CD14-positive monocyte (primary cell): ENCODE results near the gene TNFAIP2. TPM values are rescaled to one million over a fixed set of nuclear protein-coding genes. Genes with fewer than 3 reads are reported as not detected.

Experiments
- DNase-seq, 3 donors: peaks; one replicate each; pipeline ENCODE4 v3.0.0-alpha.2; 2011 to 2022
- H2AFZ ChIP-seq: 2 replicates; pipeline ENCODE4 v1.6.0; 2012; ENCODE audit warnings: mild to moderate bottlenecking, low read depth, low read length, inconsistent platforms; ENCODE audit not compliant: insufficient read depth, poor library complexity, severe bottlenecking
- H3K27ac ChIP-seq, 2 donors: 1 replicate in 1 of 2; 2 replicates in 1 of 2; pipeline ENCODE4 v1.5.1; 2012 to 2013; ENCODE audit warnings: low read length in 2 of 2, control low read depth in 1 of 2, inconsistent platforms in 1 of 2, low read depth in 1 of 2, mild to moderate bottlenecking in 1 of 2
- H3K27me3 ChIP-seq, 2 donors: one replicate each; pipeline versions ENCODE4 v1.6.0 to v1.6.1; 2011 to 2013; ENCODE audit warnings: low read length in 2 of 2; ENCODE audit not compliant: control insufficient read depth in 2 of 2, insufficient read depth in 2 of 2
- H3K36me3 ChIP-seq, 2 donors: replicated peaks in 1 of 2; 1 replicate in 1 of 2; 2 replicates in 1 of 2; pipeline versions ENCODE4 v1.5.1 to v1.6.1; 2012 to 2013; ENCODE audit warnings: low read length in 2 of 2, control low read depth in 1 of 2, inconsistent platforms in 1 of 2, mild to moderate bottlenecking in 1 of 2; ENCODE audit not compliant: insufficient read depth in 2 of 2, control insufficient read depth in 1 of 2
- H3K4me1 ChIP-seq, 2 donors: 1 replicate in 1 of 2; 2 replicates in 1 of 2; pipeline versions ENCODE4 v1.5.1 to v1.6.1; 2012 to 2013; ENCODE audit warnings: low read length in 2 of 2, control low read depth in 1 of 2, inconsistent platforms in 1 of 2, mild to moderate bottlenecking in 1 of 2, moderate library complexity in 1 of 2; ENCODE audit not compliant: insufficient read depth in 2 of 2, control insufficient read depth in 1 of 2
- H3K4me2 ChIP-seq: replicated peaks from 2 replicates; pipeline ENCODE3; 2012; ENCODE audit warnings: low read length, moderate library complexity, mild to moderate bottlenecking; ENCODE audit not compliant: poor library complexity, severe bottlenecking; ENCODE audit errors: extremely low read depth
- H3K4me3 ChIP-seq, 3 experiments: fragments of 200-600 bp in 1 of 3; sonication (generic) in 1 of 3; replicated peaks in 1 of 3; 1 replicate in 2 of 3; 2 replicates in 1 of 3; pipeline ENCODE4 v1.5.1; 2011 to 2013; ENCODE audit warnings: low read length in 3 of 3, mild to moderate bottlenecking in 3 of 3, control low read depth in 2 of 3, low read depth in 2 of 3, inconsistent platforms in 1 of 3, moderate library complexity in 1 of 3
- H3K79me2 ChIP-seq: 2 replicates; pipeline ENCODE4 v1.6.0; 2012; ENCODE audit warnings: mild to moderate bottlenecking, control low read depth, inconsistent platforms, low read length, moderate library complexity; ENCODE audit not compliant: insufficient read depth
- H3K9ac ChIP-seq: 2 replicates; pipeline ENCODE4 v1.6.0; 2017; ENCODE audit warnings: low read length, mild to moderate bottlenecking; ENCODE audit not compliant: insufficient read depth, poor library complexity, severe bottlenecking
- H3K9me3 ChIP-seq, 2 donors: replicated peaks in 1 of 2; 1 replicate in 1 of 2; 2 replicates in 1 of 2; pipeline versions ENCODE4 v1.5.1 to v1.6.1; 2012 to 2013; ENCODE audit warnings: low read length in 2 of 2, control low read depth in 1 of 2; ENCODE audit not compliant: control insufficient read depth in 1 of 2, insufficient read depth in 1 of 2
- H4K20me1 ChIP-seq: 2 replicates; pipeline ENCODE4 v1.6.0; 2012; ENCODE audit warnings: mild to moderate bottlenecking, low read length, control low read depth, moderate library complexity; ENCODE audit not compliant: insufficient read depth
- H3K27ac Mint-ChIP-seq, 7 donors: one replicate each; pipeline ENCODE4 v1.8.0; 2020; ENCODE audit warnings: mild to moderate bottlenecking in 7 of 7, mixed read lengths in 7 of 7, moderate library complexity in 6 of 7, inconsistent platforms in 2 of 7
- H3K27me3 Mint-ChIP-seq, 3 donors: one replicate each; pipeline ENCODE4 v1.8.0; 2021 to 2022; ENCODE audit warnings: low read depth in 3 of 3, mild to moderate bottlenecking in 3 of 3, mixed read lengths in 3 of 3, moderate library complexity in 3 of 3, inconsistent platforms in 1 of 3
- H3K36me3 Mint-ChIP-seq, 2 donors: one replicate each; pipeline ENCODE4 v1.8.0; 2020; ENCODE audit warnings: mixed read lengths in 2 of 2, inconsistent platforms in 1 of 2, mild to moderate bottlenecking in 1 of 2
- H3K4me1 Mint-ChIP-seq: one replicate; pipeline ENCODE4 v1.8.0; 2020; ENCODE audit warnings: mild to moderate bottlenecking, mixed read lengths
- H3K4me3 Mint-ChIP-seq, 2 donors: one replicate each; pipeline ENCODE4 v1.8.0; 2020; ENCODE audit warnings: mild to moderate bottlenecking in 2 of 2, mixed read lengths in 2 of 2, moderate library complexity in 1 of 2
- H3K9me3 Mint-ChIP-seq, 7 donors: one replicate each; pipeline ENCODE4 v1.8.0; 2020 to 2022; ENCODE audit warnings: mixed read lengths in 7 of 7, mild to moderate bottlenecking in 6 of 7, moderate library complexity in 6 of 7, inconsistent platforms in 2 of 7
- WGBS: methylation state at CpG from one replicate; pipeline ENCODE4 v1.1.5; 2013; ENCODE audit warnings: missing lambda C conversion rate; ENCODE audit not compliant: insufficient coverage; 5-methylcytosine and 5-hydroxymethylcytosine counted together
- intact Hi-C, 2 donors: fragments of 100-400 bp; cut with micrococcal nuclease; formaldehyde crosslinking; loops; one replicate each; pipeline versions ENCODE4 v1.15.0 to v1.15.1; 2023
- polyA plus RNA-seq, 3 donors: library from polyadenylated mRNA; depleted of rRNA in 1 of 3; unstranded in 2 of 3; stranded (reverse) in 1 of 3; fragments of 300-500 nt in 2 of 3; fragments of >200 nt in 1 of 3; fragmentation: Illumina TruSeq in 2 of 3; gene quantifications; 1 replicate in 2 of 3; 2 replicates in 1 of 3; pipeline ENCODE4 v1.2.3, GENCODE V29; 2012 to 2021
- TF ChIP-seq, protein P1 (sequence below): fragments of 200-600 bp; IDR thresholded peaks from one replicate; pipeline ENCODE4 v1.8.0; 2022; ENCODE audit warnings: antibody characterized with exemption, mild to moderate bottlenecking

The TNFAIP2 gene
- polyA plus RNA-seq, 3 donors: 41.5 to 1,807 (median 50.8) TPM

GRCh38 chr14:103094406-103095209 lies 28.7 kb upstream of the TNFAIP2 start, which contains the start of gene EXOC3L4:
TSS of gene EXOC3L4 (plus strand) at chr14:103094725. CDS start at chr14:103100220, 5,495 bp downstream.
- TF ChIP-seq, protein P1, sequence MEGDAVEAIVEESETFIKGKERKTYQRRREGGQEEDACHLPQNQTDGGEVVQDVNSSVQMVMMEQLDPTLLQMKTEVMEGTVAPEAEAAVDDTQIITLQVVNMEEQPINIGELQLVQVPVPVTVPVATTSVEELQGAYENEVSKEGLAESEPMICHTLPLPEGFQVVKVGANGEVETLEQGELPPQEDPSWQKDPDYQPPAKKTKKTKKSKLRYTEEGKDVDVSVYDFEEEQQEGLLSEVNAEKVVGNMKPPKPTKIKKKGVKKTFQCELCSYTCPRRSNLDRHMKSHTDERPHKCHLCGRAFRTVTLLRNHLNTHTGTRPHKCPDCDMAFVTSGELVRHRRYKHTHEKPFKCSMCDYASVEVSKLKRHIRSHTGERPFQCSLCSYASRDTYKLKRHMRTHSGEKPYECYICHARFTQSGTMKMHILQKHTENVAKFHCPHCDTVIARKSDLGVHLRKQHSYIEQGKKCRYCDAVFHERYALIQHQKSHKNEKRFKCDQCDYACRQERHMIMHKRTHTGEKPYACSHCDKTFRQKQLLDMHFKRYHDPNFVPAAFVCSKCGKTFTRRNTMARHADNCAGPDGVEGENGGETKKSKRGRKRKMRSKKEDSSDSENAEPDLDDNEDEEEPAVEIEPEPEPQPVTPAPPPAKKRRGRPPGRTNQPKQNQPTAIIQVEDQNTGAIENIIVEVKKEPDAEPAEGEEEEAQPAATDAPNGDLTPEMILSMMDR: no peak
- Histone ChIP-seq H3K27ac (no peak within 1 kb of the TSS), H3K4me1 (peaks cover 19 to 25% of the 10 kb centered on the region in 2 donors), H3K4me2 (peak within 1 kb of the TSS; percentile 9), H3K9me3 (no peaks in the 10 kb centered on the region), H3K36me3 (no peaks in the 10 kb centered on the region), H4K20me1 (no peaks in the 10 kb centered on the region), H3K27me3 (peaks cover 0 to 10% of the 10 kb centered on the region in 2 donors), H3K4me3 (no peak within 1 kb of the TSS), H3K79me2 (no peaks in the 10 kb centered on the region), H2AFZ (no peak within 1 kb of the TSS), H3K9ac (no peak within 1 kb of the TSS)
- peak in 1 of 3 donors; percentile 38 for DNase-seq
- H3K36me3 Mint-ChIP-seq: no peaks in the 10 kb centered on the region
- H3K4me1 Mint-ChIP-seq: peaks cover 19% of the 10 kb centered on the region
- H3K27me3 Mint-ChIP-seq: peaks cover 6 to 15% (median 13%) of the 10 kb centered on the region in 3 donors
- H3K4me3 Mint-ChIP-seq: peak within 1 kb of the TSS in 1 of 2 donors; percentile 70
- H3K27ac Mint-ChIP-seq: no peak within 1 kb of the TSS
- H3K9me3 Mint-ChIP-seq: peaks cover 0 to 2% (median 0%) of the 10 kb centered on the region in 7 donors
- intact Hi-C loops: no loop called here
- WGBS: 68% methylated on average over 21 of the region's 23 CpGs

GRCh38 chr14:103095210-103095778 lies 28.0 kb upstream of the TNFAIP2 start:
- Mint-ChIP-seq H3K27me3 (peaks cover 5 to 13% (median 13%) of the 10 kb centered on the region in 3 donors), H3K27ac (no peak overlapping the region), H3K9me3 (peaks cover 0 to 2% (median 0%) of the 10 kb centered on the region in 7 donors), H3K4me3 (no peak overlapping the region), H3K4me1 (peaks cover 19% of the 10 kb centered on the region), H3K36me3 (no peaks in the 10 kb centered on the region)
- Histone ChIP-seq H3K9ac (no peak overlapping the region), H3K36me3 (no peaks in the 10 kb centered on the region), H3K4me3 (no peak overlapping the region), H3K27me3 (peaks cover 0 to 8% of the 10 kb centered on the region in 2 donors), H3K79me2 (no peaks in the 10 kb centered on the region), H2AFZ (no peak overlapping the region), H4K20me1 (no peaks in the 10 kb centered on the region), H3K4me2 (no peak overlapping the region), H3K27ac (no peak overlapping the region), H3K4me1 (peaks cover 19 to 25% of the 10 kb centered on the region in 2 donors), H3K9me3 (no peaks in the 10 kb centered on the region)
- WGBS: 90% methylated on average over 9 of the region's 11 CpGs
- TF ChIP-seq, protein P1: no peak
- intact Hi-C loops: no loop called here
- DNase-seq: no peak
